Loucy (cell line): Measurements from ENCODE around the gene NBAS.

Experiments used
- H2AFZ ChIP-seq: fragments of 200-600 bp; sonication (generic); 2 replicates; pipeline ENCODE4 v1.6.0; 2016; ENCODE audit warnings: antibody characterized with exemption, mild to moderate bottlenecking, low read length, moderate library complexity
- H3F3A ChIP-seq: fragments of 200-600 bp; 2 replicates; pipeline ENCODE4 v1.6.0; 2016; ENCODE audit warnings: antibody characterized with exemption, low read depth, mild to moderate bottlenecking
- H3K27me3 ChIP-seq: fragments of 200-600 bp; sonication (generic); 2 replicates; pipeline ENCODE4 v1.6.1; 2014; ENCODE audit warnings: low read length, mild to moderate bottlenecking; ENCODE audit not compliant: insufficient read depth, poor library complexity, severe bottlenecking
- H3K36me3 ChIP-seq: fragments of 200-600 bp; sonication (generic); 2 replicates; pipeline ENCODE4 v1.6.1; 2016; ENCODE audit warnings: low read length; ENCODE audit not compliant: insufficient read depth
- H3K4me1 ChIP-seq: fragments of 200-600 bp; sonication (generic); 2 replicates; pipeline ENCODE4 v1.5.1; 2014; ENCODE audit warnings: low read length, mild to moderate bottlenecking; ENCODE audit not compliant: insufficient read depth, poor library complexity, severe bottlenecking
- H3K4me2 ChIP-seq: fragments of 200-600 bp; sonication (generic); 2 replicates; pipeline ENCODE4 v1.6.0; 2014; ENCODE audit warnings: antibody characterized with exemption, low read length, low read depth, mild to moderate bottlenecking; ENCODE audit not compliant: poor library complexity, severe bottlenecking
- H3K4me3 ChIP-seq: fragments of 200-600 bp; sonication (generic); 2 replicates; pipeline ENCODE4 v1.5.1; 2014; ENCODE audit warnings: low read length, mild to moderate bottlenecking, mixed read lengths; ENCODE audit not compliant: poor library complexity, severe bottlenecking
- H3K79me2 ChIP-seq: fragments of 200-600 bp; sonication (generic); 2 replicates; pipeline ENCODE4 v1.6.1; 2014; ENCODE audit warnings: low read length; ENCODE audit not compliant: insufficient read depth
- H3K9ac ChIP-seq: fragments of 200-600 bp; sonication (generic); 2 replicates; pipeline ENCODE4 v1.6.0; 2014; ENCODE audit warnings: mild to moderate bottlenecking, low read depth, low read length, moderate library complexity; ENCODE audit not compliant: poor library complexity, severe bottlenecking
- H3K9me2 ChIP-seq: fragments of 200-600 bp; sonication (generic); replicated peaks from 2 replicates; pipeline ENCODE4 v1.6.1; 2016; ENCODE audit warnings: low read depth, low read length, mixed read lengths
- H3K9me3 ChIP-seq: fragments of 200-600 bp; sonication (generic); 2 replicates; pipeline ENCODE4 v1.6.1; 2014; ENCODE audit warnings: mild to moderate bottlenecking, antibody characterized with exemption, low read length, low read depth; ENCODE audit not compliant: insufficient read depth
- H4K20me1 ChIP-seq: fragments of 200-600 bp; sonication (generic); 2 replicates; pipeline ENCODE4 v1.6.0; 2014; ENCODE audit warnings: antibody characterized with exemption, low read length, mild to moderate bottlenecking; ENCODE audit not compliant: insufficient read depth, poor library complexity, severe bottlenecking
- EZH2phosphoT487 ChIP-seq: fragments of 200-600 bp; IDR thresholded peaks from 2 replicates; pipeline ENCODE4 v1.6.1; 2018; ENCODE audit warnings: antibody characterized with exemption, mild to moderate bottlenecking, moderate library complexity, borderline replicate concordance
- TF ChIP-seq, protein P1 (sequence below): fragments of 200-600 bp; sonication (generic); conservative IDR thresholded peaks from 2 replicates; pipeline ENCODE4 v1.5.1; 2014; ENCODE audit warnings: mild to moderate bottlenecking, antibody characterized with exemption, low read length

Gene NBAS

DNA sequence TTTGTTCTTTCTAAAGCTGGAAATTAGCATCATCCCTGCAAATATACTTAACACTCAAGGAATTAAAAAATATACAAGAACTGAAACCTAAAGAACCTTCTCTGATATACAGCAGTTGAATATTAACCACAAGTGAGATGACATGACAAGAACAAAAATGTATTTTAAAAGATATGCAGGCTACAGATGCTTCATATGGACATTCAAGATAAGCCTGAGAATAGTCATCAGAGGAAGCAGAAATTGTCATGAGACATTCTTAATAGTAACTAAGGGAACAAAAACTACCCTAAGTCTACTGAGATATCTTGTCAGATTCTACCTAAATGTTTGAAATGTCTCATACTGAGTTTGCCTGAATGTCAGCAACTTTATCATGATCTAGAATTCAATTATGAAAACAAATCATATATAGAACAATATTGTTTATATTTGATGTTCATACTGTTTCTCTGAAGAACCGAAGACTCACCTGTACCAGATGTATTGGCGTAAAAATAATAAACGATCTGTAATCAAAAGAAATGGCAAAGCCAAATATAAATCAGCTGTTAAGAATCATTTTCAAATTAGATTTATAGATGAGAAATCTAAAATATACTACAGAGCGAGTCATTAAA lies 4.7 kb downstream of the NBAS start:
- TF ChIP-seq EZH2phosphoT487: no peak
- TF ChIP-seq, protein P1, sequence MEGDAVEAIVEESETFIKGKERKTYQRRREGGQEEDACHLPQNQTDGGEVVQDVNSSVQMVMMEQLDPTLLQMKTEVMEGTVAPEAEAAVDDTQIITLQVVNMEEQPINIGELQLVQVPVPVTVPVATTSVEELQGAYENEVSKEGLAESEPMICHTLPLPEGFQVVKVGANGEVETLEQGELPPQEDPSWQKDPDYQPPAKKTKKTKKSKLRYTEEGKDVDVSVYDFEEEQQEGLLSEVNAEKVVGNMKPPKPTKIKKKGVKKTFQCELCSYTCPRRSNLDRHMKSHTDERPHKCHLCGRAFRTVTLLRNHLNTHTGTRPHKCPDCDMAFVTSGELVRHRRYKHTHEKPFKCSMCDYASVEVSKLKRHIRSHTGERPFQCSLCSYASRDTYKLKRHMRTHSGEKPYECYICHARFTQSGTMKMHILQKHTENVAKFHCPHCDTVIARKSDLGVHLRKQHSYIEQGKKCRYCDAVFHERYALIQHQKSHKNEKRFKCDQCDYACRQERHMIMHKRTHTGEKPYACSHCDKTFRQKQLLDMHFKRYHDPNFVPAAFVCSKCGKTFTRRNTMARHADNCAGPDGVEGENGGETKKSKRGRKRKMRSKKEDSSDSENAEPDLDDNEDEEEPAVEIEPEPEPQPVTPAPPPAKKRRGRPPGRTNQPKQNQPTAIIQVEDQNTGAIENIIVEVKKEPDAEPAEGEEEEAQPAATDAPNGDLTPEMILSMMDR: no peak
- peaks cover 3% of the 10 kb centered on the region; the same call in 1 of the 2 replicates for H3F3A ChIP-seq
- no peak overlapping the region for H2AFZ ChIP-seq
- no peaks in the 10 kb centered on the region for H3K9me3 ChIP-seq
- peaks cover 18% of the 10 kb centered on the region for H3K36me3 ChIP-seq
- no peaks in the 10 kb centered on the region for H3K27me3 ChIP-seq
- H3K9ac ChIP-seq: peak overlapping the region; percentile 82
- peaks cover 73% of the 10 kb centered on the region for H3K79me2 ChIP-seq
- H3K4me3 ChIP-seq: peak overlapping the region; percentile 86
- H3K4me1 ChIP-seq: peaks cover 58% of the 10 kb centered on the region
- no peaks in the 10 kb centered on the region for H4K20me1 ChIP-seq
- H3K4me2 ChIP-seq: peak overlapping the region; percentile 94
- no peaks in the 10 kb centered on the region for H3K9me2 ChIP-seq

DNA sequence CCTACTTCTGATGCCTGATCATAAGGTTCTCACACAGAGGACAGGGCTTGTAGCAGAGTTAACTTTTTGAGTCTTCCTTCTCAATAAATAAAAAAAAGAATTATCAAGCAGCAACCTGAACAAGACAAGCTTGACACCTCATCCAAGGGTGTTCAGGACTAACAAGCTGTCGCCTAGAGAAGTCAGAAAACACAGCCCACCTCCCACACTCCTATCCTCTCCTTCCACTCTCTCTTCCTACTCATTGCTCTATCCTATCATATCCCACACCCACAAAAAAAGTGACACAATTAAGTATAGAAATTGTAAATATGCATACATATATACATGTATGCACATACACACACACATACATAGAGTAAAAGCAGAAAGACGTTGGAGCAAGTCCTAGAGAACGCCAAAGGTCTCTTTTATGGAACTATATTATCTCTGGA lies 5.4 kb downstream of the NBAS start:
- no peaks in the 10 kb centered on the region for H3K9me3 ChIP-seq
- H3K4me2 ChIP-seq: peak overlapping the region; percentile 94
- no peak for TF ChIP-seq EZH2phosphoT487
- TF ChIP-seq, protein P1: no peak
- peak overlapping the region; percentile 86 for H3K4me3 ChIP-seq
- peaks cover 3% of the 10 kb centered on the region; the same call in 1 of the 2 replicates for H3F3A ChIP-seq
- no peaks in the 10 kb centered on the region for H4K20me1 ChIP-seq
- H3K79me2 ChIP-seq: peaks cover 67% of the 10 kb centered on the region
- no peaks in the 10 kb centered on the region for H3K9me2 ChIP-seq
- H3K36me3 ChIP-seq: peaks cover 23% of the 10 kb centered on the region
- peak overlapping the region; percentile 82 for H3K9ac ChIP-seq
- H3K4me1 ChIP-seq: peaks cover 57% of the 10 kb centered on the region
- H2AFZ ChIP-seq: no peak overlapping the region
- H3K27me3 ChIP-seq: no peaks in the 10 kb centered on the region

DNA sequence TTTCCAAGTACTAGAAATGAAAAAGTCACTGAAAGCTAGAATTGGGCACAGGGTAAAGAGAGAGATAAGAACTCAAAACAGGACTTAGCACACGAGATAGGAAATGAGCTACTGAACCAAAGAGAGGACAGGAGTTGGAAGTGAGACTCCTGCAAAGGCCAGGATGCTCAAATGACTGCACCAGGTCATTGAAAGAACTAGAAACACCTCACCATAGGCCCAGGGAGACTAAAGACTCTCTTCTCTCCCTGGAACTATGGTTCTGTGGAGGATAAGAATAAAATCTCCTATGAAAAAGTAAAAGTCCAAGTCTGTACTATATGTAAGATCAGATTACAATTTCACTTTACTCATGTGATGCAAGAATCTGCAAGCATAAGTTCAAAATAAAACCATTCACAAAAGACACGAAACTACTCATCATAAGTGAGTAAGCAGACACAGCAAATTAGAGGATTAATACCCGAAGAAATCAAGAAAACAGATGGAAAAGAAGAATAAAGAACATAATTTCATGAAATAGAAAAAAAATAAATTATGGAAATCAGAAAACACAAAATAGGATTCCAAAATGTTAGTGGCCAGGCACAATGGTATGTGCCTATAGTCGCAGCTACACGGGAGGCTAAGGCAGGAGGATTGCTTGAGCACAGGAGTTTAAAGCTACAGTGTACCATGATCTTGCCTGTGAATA lies 6.5 kb downstream of the NBAS start:
- Histone ChIP-seq H3K4me3 (peak overlapping the region; percentile 86), H3K4me2 (peak overlapping the region; percentile 94)

More for the DNA sequence above, 6.5 kb downstream of the NBAS start:
- Histone ChIP-seq H3K9me3 (no peaks in the 10 kb centered on the region), H3K36me3 (peaks cover 25% of the 10 kb centered on the region), H3F3A (peaks cover 3% of the 10 kb centered on the region; the same call in 1 of the 2 replicates), H2AFZ (no peak overlapping the region), H3K79me2 (peaks cover 56% of the 10 kb centered on the region), H3K9me2 (no peaks in the 10 kb centered on the region), H3K27me3 (no peaks in the 10 kb centered on the region), H3K4me1 (peaks cover 54% of the 10 kb centered on the region), H3K9ac (peak overlapping the region; percentile 82), H4K20me1 (no peaks in the 10 kb centered on the region)
- TF ChIP-seq, protein P1: no peak
- no peak for TF ChIP-seq EZH2phosphoT487
